Measurements from ENCODE around the gene MAP9. TPM values are rescaled to one million over a fixed set of nuclear protein-coding genes. Genes with fewer than 3 reads are reported as not detected.

The MAP9 gene
- total RNA-seq, 4 donors from 2014 or later = 6.4 to 30.0 (median 18.2) TPM

DNA sequence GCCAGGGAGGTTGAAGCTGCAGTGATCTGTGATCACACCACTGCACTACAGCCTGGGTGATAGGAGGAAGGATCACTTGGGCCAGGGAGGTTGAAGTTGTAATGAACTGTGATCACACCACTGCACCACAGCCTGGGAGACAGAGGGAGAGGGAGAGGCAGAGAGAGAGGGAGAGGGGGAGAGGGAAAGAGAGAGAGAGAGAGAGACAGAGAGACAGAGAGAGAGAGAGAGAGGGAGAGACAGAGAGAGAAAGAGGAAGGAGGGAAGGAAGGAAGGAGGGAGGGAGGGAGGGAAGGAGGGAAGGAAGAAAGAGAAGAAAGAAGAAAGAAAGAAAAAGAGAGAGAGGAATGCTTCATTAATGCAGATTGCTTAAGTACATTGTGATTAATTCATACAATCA is 15.2 kb upstream of the MAP9 start:
- Histone ChIP-seq H3K4me3 (no peak overlapping the region), H3K4me1 (no peaks in the 10 kb centered on the region), H3K9me3 (no peaks in the 10 kb centered on the region), H3K36me3 (no peaks in the 10 kb centered on the region), H3K27ac (no peak overlapping the region), H3K27me3 (no peaks in the 10 kb centered on the region)
- DNase-seq = no peak
- no peak for TF ChIP-seq POLR2A (IDR thresholded peaks at IDR 0.05)
- TF ChIP-seq, protein P1, sequence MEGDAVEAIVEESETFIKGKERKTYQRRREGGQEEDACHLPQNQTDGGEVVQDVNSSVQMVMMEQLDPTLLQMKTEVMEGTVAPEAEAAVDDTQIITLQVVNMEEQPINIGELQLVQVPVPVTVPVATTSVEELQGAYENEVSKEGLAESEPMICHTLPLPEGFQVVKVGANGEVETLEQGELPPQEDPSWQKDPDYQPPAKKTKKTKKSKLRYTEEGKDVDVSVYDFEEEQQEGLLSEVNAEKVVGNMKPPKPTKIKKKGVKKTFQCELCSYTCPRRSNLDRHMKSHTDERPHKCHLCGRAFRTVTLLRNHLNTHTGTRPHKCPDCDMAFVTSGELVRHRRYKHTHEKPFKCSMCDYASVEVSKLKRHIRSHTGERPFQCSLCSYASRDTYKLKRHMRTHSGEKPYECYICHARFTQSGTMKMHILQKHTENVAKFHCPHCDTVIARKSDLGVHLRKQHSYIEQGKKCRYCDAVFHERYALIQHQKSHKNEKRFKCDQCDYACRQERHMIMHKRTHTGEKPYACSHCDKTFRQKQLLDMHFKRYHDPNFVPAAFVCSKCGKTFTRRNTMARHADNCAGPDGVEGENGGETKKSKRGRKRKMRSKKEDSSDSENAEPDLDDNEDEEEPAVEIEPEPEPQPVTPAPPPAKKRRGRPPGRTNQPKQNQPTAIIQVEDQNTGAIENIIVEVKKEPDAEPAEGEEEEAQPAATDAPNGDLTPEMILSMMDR (IDR thresholded peaks at IDR 0.05) = no peak
- intact Hi-C loops (cut with DNase I; ENCODE audit: low total_unique reads) = no loop called here

DNA sequence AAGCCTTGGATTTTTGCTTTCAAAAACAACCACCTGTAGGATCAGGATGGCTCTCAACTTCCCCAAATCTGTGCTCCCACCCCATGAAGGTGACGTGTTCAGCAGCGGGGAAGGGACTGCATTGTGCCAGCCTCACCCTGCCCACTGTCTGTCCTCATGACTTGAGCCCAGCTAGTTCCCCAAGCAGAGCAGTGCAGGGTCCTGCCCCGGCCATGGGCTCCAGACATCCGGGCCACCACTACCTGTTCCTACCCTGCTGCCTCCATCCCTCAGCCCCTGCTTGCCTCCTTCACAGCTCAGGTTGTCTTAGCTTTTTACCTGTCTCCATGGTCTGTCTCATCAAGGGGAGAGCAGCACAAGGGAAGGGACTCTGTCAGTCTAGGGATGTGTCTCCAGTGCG is 11.4 kb upstream of the MAP9 start:
- no peaks in the 10 kb centered on the region for H3K36me3 ChIP-seq

DNA sequence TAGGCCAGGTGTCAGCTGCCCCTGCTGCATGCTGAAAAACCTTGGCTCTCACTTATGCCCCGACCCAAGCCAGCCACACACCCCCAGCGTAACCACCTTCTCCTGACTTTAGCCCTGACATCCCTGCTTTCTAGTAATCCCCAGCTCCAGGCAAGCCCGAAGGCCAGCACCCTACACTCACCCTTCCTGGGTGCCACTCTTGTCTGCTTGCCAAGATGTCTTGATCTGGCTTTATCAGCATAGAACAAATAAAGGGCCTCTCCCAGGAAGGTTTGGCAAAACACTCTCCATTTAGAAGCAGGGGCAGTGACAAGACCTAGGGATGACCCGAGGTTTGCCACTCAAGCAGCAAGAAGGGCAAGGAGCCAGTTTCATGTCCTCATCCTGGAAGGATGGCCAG is 6.8 kb upstream of the MAP9 start:
- Histone ChIP-seq H3K4me1 (no peaks in the 10 kb centered on the region), H3K27me3 (no peaks in the 10 kb centered on the region), H3K4me3 (no peak overlapping the region), H3K9me3 (no peaks in the 10 kb centered on the region), H3K36me3 (no peaks in the 10 kb centered on the region), H3K27ac (no peak overlapping the region)
- DNase-seq = no peak
- intact Hi-C loops (cut with DNase I; ENCODE audit: low total_unique reads) = no loop called here
- TF ChIP-seq, protein P1 (IDR thresholded peaks at IDR 0.05) = no peak
- TF ChIP-seq POLR2A (IDR thresholded peaks at IDR 0.05) = no peak

More for the DNA sequence above, 11.4 kb upstream of the MAP9 start:
- TF ChIP-seq, protein P1 (IDR thresholded peaks at IDR 0.05) = no peak
- no peak for TF ChIP-seq POLR2A (IDR thresholded peaks at IDR 0.05)
- Histone ChIP-seq H3K4me1 (no peaks in the 10 kb centered on the region), H3K9me3 (no peaks in the 10 kb centered on the region), H3K4me3 (no peak overlapping the region), H3K27ac (no peak overlapping the region), H3K27me3 (no peaks in the 10 kb centered on the region)
- no peak for DNase-seq
- intact Hi-C loops (cut with DNase I; ENCODE audit: low total_unique reads) = no loop called here

DNA sequence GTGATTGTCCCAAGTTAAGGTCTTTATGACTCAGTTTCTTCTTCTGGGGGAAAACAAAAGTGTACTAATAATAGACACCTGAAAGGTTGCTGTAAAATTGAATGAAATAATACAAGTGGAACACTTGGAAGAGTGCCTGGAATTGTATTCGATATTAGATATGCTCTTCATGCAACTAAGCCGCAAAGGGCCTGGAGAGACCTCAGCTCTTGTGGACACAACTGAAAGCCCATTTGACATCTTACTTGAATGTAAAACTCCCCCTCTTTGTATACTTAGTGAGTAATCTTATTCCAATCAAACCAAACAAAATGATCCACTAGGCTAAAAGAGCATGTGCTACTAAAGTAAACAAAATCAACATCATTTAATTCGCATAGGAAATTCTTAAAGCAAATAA is 511 bp upstream of the MAP9 start:
- Histone ChIP-seq H3K4me1 (no peaks in the 10 kb centered on the region), H3K36me3 (no peaks in the 10 kb centered on the region), H3K9me3 (no peaks in the 10 kb centered on the region), H3K4me3 (peak overlapping the region in 1 of 2 donors; percentile 76), H3K27me3 (no peaks in the 10 kb centered on the region), H3K27ac (peak overlapping the region in 1 of 2 donors; percentile 54)
- intact Hi-C loops (cut with DNase I; ENCODE audit: low total_unique reads) = no loop called here
- no peak for DNase-seq
- TF ChIP-seq, protein P1 (IDR thresholded peaks at IDR 0.05) = no peak
- no peak for TF ChIP-seq POLR2A (IDR thresholded peaks at IDR 0.05)

DNA sequence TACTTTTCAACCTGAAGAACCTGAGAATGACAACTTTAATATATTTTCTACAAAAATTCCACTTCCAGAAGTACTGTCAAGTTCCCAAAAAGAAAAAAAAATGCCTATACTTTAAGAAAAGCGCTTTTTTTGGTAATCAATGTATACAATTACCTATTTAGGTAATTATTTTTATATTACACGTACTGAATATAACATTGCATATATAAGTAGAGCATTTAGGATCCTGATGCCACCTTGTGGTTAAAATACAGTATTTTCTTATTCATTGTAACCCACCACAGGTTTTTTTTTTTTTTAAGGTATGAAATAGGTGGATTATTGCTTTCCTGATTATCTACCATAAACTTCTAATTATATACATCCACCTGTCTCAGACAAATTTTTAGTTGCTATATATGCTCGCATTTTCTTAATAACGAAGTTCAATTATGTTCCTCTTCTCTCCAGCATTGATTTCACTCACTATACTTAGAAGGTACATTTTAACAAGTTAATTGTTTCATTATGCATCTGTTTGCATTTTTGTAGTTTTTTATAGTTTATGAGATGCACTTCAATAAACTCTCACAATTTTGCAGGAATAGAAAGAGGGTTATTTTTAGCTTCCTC is 5.2 kb downstream of the MAP9 start:
- no peak overlapping the region for H3K27ac ChIP-seq
- DNase-seq = no peak
- H3K4me3 ChIP-seq = no peak overlapping the region
- H3K4me1 ChIP-seq = no peaks in the 10 kb centered on the region
- TF ChIP-seq, protein P1 (IDR thresholded peaks at IDR 0.05) = peak in 2 of 4 experiments; percentile 23 to 25
- TF ChIP-seq POLR2A (IDR thresholded peaks at IDR 0.05) = no peak
- H3K36me3 ChIP-seq = no peaks in the 10 kb centered on the region
- no peaks in the 10 kb centered on the region for H3K27me3 ChIP-seq
- no peaks in the 10 kb centered on the region for H3K9me3 ChIP-seq
- intact Hi-C loops (cut with DNase I; ENCODE audit: low total_unique reads) = no loop called here
